ENCODE data around the gene MBD6.

DNA sequence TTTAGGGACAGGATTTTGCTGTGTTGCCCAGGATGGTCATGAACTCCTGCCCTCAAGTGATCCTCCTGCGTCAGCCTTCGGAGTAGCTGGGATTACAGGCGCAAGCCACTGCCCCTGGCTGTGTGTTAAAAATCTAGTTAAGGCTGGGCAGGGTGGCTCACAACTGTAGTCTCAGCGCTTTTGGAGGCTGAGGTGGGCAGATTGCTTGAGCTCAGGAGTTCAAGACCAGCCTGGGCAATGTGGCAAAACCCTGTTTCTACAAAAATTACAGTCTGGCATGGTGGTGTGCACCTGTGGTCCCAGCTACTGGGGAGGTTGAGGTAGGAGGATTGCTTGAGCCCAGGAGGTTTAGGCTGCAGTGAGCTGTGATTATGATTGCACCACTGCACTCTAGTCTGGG, 11.5 kb upstream of the MBD6 start:
- TF ChIP-seq, protein P1, sequence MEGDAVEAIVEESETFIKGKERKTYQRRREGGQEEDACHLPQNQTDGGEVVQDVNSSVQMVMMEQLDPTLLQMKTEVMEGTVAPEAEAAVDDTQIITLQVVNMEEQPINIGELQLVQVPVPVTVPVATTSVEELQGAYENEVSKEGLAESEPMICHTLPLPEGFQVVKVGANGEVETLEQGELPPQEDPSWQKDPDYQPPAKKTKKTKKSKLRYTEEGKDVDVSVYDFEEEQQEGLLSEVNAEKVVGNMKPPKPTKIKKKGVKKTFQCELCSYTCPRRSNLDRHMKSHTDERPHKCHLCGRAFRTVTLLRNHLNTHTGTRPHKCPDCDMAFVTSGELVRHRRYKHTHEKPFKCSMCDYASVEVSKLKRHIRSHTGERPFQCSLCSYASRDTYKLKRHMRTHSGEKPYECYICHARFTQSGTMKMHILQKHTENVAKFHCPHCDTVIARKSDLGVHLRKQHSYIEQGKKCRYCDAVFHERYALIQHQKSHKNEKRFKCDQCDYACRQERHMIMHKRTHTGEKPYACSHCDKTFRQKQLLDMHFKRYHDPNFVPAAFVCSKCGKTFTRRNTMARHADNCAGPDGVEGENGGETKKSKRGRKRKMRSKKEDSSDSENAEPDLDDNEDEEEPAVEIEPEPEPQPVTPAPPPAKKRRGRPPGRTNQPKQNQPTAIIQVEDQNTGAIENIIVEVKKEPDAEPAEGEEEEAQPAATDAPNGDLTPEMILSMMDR (IDR thresholded peaks at IDR 0.05) = no peak
- TF ChIP-seq POLR2A (IDR thresholded peaks at IDR 0.05) = no peak

All from heart left ventricle (tissue), 13 donors.